NCI-H146 treated with DMSO at 0.1 percent for 48 hours (cell line): ENCODE results near the gene SLC39A9.

Experiments
- DNase-seq: peaks from one replicate; lab custom pipeline; 2025; ENCODE audit not compliant: unreplicated experiment; lab: John Stamatoyannopoulos, UW

The SLC39A9 gene, protein sequence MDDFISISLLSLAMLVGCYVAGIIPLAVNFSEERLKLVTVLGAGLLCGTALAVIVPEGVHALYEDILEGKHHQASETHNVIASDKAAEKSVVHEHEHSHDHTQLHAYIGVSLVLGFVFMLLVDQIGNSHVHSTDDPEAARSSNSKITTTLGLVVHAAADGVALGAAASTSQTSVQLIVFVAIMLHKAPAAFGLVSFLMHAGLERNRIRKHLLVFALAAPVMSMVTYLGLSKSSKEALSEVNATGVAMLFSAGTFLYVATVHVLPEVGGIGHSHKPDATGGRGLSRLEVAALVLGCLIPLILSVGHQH

GRCh38 chr14:69398053-69398817 lies at the start of gene SLC39A9, which contains the start of gene ERH:
Gene SLC39A9, plus strand, starts transcription at chr14:69398692. Its CDS starts 678 bp downstream, at chr14:69399370.
Gene ERH, minus strand, starts transcription at chr14:69398299. Its CDS starts 66 bp downstream, at chr14:69398233.
- peak; percentile 97 for DNase-seq

DNA sequence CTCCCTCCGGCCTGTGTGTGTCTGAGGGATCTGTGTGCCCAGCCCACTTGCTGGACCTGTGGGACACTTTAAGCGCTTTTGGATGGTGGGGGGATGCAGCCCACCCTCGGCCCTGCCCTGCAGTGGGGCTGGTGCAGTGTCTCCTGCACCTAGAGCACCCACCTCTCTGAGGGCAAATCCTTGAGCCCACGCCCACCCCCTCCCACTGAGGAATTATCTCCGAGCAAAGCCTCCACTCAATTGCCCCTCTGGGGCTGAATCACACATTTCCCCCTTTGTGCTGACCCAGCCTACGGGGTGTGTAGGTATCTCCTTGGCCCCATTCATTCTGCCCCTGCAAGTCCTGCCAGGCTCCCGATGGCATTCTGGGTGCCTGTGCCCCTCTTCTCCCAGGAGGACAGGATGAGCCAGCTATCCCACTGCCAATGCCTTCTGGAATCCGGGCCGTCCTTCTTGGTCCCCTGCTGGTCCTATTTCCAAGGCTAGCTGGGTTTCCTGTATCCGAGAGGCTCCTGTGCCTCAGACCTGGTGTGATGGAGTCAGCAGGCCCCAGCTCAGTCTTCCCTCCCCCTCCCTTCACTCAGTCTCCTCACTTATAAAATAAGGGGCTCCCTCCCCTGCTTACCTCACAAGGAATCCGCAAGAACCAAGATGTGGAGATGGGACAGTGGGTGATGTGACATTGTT lies 49.3 kb upstream of the SLC39A9 start:
- DNase-seq, result no peak

DNA sequence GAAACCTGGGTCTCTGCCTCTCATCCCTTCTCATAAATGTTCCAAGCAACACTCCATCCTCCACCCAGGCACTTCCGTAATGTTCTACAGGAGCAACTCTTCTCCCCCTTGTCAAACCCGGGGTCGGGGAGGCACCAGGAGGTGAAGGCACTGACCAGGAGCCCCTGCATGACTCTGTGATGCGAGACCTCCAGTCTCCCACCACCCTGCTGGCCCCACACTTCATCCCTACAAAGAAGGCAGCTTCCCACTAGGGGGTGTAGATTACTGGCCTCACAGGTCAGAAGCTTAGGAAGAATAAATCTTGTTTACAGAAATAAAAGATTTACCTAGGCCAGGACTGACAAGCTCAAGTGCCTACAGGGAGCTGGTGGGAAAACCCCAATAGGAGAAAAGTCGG lies 47.6 kb upstream of the SLC39A9 start:
- no peak for DNase-seq

GRCh38 chr14:69351385-69351784 lies 47.1 kb upstream of the SLC39A9 start:
- no peak for DNase-seq

DNA sequence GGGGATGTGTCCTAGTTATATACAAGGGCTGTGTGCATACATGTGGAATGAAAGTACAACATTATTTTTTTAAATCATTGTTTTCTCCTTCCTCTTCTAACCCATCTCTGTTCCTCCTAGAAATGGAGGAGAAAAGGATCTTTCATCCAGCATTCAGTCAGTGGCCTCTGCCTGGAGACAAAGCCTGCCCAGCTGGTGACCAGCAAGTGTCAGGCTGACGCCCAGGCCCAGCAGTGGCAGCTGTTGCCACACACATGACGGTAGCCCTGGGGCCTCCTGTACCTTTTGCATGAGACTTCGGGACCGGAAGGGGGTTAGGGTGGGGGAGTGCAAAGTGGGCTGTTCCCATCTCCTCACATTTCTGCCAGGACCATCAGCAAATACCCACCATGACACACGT lies 46.6 kb upstream of the SLC39A9 start:
- DNase-seq, result no peak

GRCh38 chr14:69353168-69353567 lies 45.3 kb upstream of the SLC39A9 start:
- no peak for DNase-seq

- no peak for DNase-seq
Measured at GRCh38 chr14:69354383-69355153, 43.9 kb upstream of the SLC39A9 start.

DNA sequence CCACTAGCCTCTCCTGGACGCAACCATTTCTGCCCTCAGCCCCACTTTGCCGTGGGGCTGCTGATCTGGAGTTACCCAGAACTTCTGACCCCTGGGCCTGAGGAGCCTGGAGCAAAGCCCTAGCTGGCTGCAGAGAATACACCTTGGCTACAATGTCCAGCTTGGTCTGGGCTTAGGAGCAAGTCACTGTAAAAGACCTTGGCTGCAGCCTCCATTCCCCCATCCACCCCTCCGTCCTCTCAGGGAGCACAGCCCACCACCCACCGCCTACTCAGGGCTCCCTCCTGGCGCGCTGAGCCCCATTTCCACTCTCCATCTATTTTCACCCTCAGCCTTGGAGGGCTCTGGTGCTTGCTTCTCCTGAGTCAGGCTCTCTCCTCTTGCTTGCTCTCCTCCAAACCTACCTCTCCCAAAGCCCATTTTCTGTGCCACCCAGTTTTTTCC lies 43.3 kb upstream of the SLC39A9 start:
- DNase-seq, result no peak

- no peak for DNase-seq
Measured at GRCh38 chr14:69355607-69356281, 42.7 kb upstream of the SLC39A9 start.

DNA sequence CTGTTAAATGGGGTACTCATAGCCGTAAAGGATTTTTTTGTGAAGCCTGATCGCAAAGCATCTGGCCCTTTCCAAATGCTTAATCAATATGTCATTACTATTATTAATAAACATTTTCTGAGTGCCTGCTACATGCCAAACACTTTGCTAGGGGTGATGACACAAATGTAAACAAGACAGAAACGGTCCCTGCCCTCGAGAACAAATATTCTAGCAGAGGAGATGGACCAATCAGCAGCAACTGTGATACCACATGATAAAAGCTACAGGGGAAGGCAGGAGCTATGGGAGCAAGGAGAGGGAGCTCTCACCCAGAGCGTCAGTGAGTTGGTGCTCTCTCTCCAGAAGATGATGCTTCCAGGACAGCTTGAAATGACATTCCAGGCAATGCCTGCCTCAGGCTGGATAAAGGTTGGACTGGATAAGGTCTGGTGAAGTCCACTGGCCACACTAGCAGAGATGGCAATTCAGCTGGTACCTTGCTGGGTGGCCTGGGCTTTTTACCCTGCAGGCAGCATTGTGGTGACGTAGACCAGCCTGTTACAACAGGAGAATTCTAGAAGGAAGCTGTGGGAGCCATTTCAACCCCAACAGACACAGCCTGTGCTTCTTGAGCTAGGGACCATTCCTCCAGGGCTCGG lies 41.5 kb upstream of the SLC39A9 start:
- no peak for DNase-seq

DNA sequence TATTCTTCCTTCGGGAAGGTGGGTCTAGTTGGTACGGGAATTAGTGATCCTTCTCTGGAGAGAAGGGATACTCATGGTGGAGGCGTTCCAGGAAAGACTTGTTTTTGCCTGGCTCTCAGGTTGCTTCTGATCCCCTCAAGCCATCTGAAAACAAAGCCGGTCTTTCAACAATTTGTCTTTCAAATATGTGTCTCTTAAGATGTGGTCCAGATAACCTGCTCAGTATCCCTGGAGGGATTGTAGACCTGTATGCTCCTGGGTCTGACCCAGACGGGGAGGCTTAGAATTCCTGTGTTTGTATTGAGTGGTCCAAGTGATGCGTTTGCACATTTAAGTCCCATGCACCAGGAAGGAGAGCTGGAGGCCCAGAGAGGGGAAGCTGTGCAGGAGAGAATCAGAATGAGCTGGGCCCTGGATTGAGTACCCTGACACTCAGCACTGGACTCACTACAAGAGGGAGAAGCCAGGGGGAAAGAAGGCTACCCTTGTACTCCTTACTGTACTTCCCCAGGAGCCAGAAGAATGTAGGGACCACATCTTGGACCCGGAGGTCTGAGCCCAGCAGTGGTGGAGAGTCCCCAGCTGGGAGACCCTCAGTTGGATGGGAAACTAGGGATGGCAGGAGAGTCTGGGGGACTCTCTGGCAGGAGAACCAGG lies 40.8 kb upstream of the SLC39A9 start:
- no peak for DNase-seq

DNA sequence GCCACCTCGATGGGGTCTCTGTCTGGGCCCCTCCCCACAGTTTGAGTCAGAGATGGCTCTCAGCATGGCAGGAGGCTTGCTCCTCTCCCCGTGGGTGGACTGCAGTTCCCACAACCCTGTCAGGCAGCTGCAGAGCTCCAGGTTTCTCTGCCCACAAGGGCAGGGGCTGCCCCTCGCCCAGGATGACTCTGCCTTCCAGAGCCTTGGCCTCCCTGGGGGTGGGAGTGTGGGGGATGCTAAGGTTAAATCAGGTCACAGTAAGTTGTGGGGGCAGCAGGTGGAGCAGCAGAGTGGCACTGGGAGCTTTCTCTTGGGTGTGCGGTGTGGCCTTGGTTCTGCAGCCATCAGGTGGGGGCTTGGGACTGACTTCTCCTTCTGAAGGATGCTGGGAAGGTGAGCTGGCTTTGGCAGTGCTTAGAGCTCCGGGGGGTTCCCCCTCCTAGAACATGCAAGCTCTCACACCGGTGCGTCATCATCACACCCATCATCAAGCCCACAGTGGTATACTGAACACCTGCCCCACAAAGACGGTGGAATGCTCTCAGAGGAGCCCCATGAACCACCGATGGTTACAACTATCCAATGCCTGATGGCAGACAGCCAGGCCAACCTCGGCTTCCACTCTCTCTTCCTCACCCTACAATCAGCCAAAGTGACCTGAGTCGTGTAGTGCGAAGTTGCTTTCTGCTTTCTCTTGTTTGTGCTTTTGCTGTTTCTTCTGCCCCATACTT lies 40.1 kb upstream of the SLC39A9 start:
- DNase-seq, result no peak

- DNase-seq, result no peak
Measured at GRCh38 chr14:69358966-69359365, 39.5 kb upstream of the SLC39A9 start.

DNA sequence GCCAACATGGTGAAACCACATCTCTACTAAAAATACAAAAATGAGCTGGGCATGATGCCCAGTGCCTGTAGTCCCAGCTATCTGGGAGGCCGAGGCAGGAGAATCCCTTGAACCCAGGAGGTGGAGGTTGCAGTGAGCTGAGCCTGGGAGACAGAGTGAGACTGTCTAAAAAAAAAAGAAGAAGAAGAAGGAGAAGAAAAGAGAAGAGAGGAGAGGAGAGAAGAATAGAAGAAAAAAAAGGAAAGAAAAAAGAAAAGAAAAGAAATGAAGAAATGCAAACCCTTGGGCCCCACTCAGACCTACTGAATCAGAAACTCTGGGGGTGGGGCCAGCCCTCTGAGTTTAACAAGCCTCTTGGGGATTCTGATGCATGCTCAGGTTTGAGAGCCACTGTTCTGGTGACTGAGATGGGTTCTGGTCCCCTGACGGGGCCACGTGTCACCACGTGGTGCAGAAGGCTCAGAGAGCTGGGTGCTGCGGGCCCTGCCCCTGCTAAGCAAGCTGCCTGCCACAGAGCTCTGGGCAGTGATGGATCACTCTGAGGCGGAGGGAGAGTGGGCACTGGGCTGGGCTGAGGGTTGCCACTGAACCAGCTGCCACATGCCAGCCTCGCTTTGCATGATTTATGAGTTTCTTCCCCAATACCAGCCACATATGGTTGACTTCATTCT lies 37.9 kb upstream of the SLC39A9 start:
- no peak for DNase-seq

- no peak for DNase-seq
Measured at GRCh38 chr14:69363055-69363454, 35.4 kb upstream of the SLC39A9 start.

DNA sequence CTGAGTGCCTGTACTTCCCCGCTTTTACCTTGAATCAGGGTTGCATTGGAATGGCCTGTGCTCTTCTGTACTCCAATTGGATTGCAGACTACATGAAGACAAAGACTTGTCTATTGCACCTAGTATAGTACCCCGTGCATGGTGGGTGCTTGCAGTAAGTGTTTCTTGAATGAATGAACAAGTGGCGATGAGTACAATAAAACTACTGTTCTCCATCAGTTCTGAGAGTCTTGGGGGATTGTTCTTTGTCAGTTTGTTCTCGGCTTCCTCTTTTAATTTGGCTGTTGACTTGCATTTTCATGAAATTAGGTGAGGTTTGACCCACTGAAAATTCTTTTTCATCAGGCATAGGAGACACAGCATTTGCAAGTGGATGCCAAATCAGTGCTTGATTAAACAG lies 34.5 kb upstream of the SLC39A9 start:
- no peak for DNase-seq

DNA sequence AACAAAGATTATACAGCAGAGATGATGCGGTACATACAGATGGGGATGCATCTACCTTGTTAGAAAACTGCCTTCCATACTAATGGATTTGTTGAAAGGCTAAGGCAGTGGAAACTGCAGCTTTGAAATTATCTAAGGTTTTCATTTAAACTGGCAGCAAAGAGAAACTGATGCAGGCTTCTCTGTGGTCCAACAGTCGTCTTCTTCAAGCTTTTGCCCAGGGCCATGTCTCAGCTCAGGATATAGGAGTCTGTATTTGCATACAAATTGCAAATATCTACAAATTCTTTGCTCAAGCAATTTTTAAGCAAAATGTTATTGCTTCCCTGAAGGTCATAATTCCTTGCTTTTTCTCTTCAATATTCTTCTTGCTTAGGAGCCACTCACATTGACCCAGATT lies 34.1 kb upstream of the SLC39A9 start:
- no peak for DNase-seq

DNA sequence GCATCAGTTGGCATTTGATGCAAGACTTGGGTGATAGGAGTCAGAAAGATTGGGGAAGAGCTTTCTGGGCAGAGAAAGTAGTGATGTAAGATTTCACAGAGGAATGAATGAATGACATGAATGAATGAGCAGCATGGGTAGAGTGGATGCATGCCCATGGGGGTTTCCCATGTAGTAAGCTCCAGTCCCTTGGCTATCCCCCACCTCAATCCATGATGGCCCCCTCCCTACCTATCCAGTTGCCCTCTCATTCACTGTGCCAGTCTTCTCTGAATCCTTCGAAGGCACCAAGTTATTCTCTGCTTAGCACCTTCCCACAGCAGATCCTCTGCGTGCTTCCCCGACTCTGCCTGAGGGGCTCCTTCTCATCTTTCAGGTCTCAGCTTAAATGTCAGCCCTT lies 32.4 kb upstream of the SLC39A9 start:
- DNase-seq, result no peak
